T-helper 2 cell treated with Interferon-gamma antibody and Interleukin-4, amounts not matched to agents 5 μg/mL and 100 μg/mL, for 36 hours (primary cell): ENCODE data around the gene PTPN22.

Source experiments
- DNase-seq: peaks from one replicate; pipeline ENCODE4 v3.0.0; 2021; ENCODE audit warnings: low spot score
- H3K27ac Mint-ChIP-seq: one replicate; pipeline ENCODE4 v1.8.0; 2021; ENCODE audit warnings: mild to moderate bottlenecking, mixed read lengths
- H3K27me3 Mint-ChIP-seq: one replicate; pipeline ENCODE4 v1.8.0; 2021; ENCODE audit warnings: low read depth, mixed read lengths
- H3K36me3 Mint-ChIP-seq: one replicate; pipeline ENCODE4 v1.8.0; 2021; ENCODE audit warnings: low read depth, mixed read lengths
- H3K4me1 Mint-ChIP-seq: one replicate; pipeline ENCODE4 v1.8.0; 2021; ENCODE audit warnings: low read depth, mixed read lengths
- H3K4me3 Mint-ChIP-seq: one replicate; pipeline ENCODE4 v1.8.0; 2022; ENCODE audit warnings: mild to moderate bottlenecking, moderate library complexity, mixed read lengths
- H3K9me3 Mint-ChIP-seq: one replicate; pipeline ENCODE4 v1.8.0; 2021; ENCODE audit warnings: mixed read lengths

The PTPN22 gene

GRCh38 chr1:113871597-113872113 is at the start of gene PTPN22:
Gene PTPN22 (minus strand): TSS chr1:113871712.
- DNase-seq = peak; percentile 84
- peaks cover 73% of the 10 kb centered on the region for H3K4me1 Mint-ChIP-seq
- H3K9me3 Mint-ChIP-seq = no peaks in the 10 kb centered on the region
- peak within 1 kb of the TSS; percentile 91 for H3K4me3 Mint-ChIP-seq
- H3K27me3 Mint-ChIP-seq = no peaks in the 10 kb centered on the region
- peaks cover 21% of the 10 kb centered on the region for H3K36me3 Mint-ChIP-seq
- H3K27ac Mint-ChIP-seq = peak within 1 kb of the TSS; percentile 98

DNA sequence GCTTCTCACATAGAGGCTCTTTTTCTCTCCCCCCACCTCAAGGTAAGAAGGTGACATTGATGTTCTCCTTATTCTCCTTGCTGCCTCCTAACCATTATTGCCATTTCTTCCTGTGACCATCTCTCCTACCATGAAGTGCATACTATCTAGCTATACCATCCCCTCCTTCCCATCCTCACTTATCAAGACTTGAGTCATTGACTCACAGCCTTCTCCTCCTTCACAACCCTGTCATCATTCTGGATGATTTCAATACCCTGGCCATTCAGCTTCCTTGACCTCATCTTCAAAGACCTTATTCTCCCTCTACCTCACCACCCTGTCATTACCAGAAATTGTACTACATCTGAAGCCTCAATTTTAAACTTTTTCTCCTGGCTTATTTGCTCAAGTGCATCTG is 46.7 kb upstream of the PTPN22 start:
- Mint-ChIP-seq H3K27ac (no peak overlapping the region), H3K36me3 (peaks cover 8% of the 10 kb centered on the region), H3K4me3 (no peak overlapping the region), H3K9me3 (no peaks in the 10 kb centered on the region), H3K4me1 (peaks cover 3% of the 10 kb centered on the region), H3K27me3 (peaks cover 4% of the 10 kb centered on the region)
- DNase-seq = no peak

DNA sequence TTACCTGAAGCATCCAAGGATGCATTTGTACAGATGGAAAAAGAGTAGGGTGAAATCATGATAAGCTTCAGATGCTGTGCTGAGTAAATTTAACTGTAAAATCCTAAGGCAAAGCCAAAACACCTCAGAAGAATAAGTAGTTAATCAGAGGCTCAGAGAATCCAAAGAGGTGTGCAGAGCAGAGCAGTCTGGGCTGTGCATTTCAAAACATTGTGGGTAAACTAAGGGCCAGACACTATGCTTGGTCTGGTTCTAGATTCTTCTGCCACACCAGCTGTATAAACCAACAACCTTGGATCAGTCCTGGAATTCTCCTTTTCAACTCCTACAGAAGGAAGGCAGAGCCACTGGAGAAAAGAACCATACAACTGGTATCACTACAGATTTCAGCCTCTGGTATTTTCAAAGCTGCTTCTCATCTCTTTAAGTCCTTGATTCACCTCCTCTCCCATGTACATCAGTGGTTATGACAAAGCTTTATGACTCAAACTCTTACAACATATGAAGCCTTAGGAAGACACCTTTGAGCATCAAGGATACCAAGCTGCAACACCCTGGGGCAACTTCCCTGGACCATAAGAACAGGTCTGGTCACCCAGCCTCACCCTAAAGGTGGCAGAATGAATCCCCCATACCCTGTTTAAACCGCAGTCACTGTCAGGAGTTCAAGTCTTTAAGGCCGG is 46.0 kb upstream of the PTPN22 start:
- Mint-ChIP-seq H3K4me1 (peaks cover 3% of the 10 kb centered on the region), H3K4me3 (no peak overlapping the region), H3K36me3 (peaks cover 8% of the 10 kb centered on the region), H3K27ac (no peak overlapping the region), H3K27me3 (peaks cover 1% of the 10 kb centered on the region), H3K9me3 (no peaks in the 10 kb centered on the region)
- DNase-seq = no peak

DNA sequence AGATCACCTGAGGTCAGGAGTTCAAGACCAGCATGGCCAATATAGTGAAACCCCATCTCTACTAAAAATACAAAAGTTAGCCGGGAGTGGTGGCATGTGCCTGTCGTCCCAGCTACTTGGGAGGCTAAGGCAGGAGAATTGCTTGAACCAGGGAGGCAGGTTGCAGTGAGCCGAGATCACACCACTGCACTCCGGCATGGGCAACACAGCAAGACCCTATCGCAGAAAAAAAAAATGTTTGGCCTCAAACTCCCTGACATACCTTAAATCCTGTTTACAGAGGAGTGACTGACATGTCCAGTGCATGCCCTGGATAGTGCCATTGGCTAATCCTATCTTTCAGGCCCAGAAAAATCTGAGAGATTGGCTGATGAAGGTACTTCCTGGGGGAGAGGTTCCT is 45.5 kb upstream of the PTPN22 start:
- no peaks in the 10 kb centered on the region for H3K27me3 Mint-ChIP-seq
- peaks cover 8% of the 10 kb centered on the region for H3K36me3 Mint-ChIP-seq
- no peak overlapping the region for H3K27ac Mint-ChIP-seq
- no peak overlapping the region for H3K4me3 Mint-ChIP-seq
- H3K9me3 Mint-ChIP-seq = no peaks in the 10 kb centered on the region
- peaks cover 3% of the 10 kb centered on the region for H3K4me1 Mint-ChIP-seq
- DNase-seq = no peak

DNA sequence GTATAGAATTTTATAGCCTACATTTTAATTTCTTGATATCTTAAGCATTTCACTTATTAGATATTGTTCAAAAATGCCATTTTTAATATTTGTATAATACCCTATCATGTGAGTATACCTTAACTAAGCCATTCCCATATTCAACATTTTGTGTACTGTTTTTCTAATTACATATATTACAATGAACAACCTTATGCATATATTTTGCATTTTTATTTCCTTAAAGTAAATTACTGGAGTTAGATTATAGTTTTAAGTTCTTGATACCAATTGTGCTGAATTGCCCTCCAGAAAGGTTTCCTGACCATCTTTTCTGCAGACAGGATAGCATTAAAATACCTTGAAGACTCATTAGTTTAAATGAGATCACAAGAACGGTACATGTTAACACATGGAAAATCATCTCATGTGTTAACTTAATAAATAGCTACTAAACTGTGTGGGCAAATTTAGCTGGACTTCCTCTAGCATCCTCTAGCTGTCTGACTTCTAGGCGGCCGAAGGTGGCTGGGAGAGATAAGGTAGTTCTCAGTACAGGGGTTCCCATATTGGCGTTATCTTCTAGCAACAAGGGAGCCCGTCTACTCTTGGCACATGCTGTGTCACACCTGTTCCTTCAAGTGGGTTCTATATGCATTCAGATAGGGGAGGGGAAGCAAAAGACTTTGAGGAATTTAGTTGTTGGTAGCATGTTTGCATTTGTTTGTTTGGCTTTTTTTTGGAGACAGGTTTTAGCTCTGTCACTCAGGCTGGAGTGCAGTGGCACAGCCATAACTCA is 42.6 kb upstream of the PTPN22 start:
- DNase-seq = no peak
- H3K9me3 Mint-ChIP-seq = no peaks in the 10 kb centered on the region
- no peak overlapping the region for H3K27ac Mint-ChIP-seq
- peaks cover 34% of the 10 kb centered on the region for H3K36me3 Mint-ChIP-seq
- H3K27me3 Mint-ChIP-seq = no peaks in the 10 kb centered on the region
- H3K4me1 Mint-ChIP-seq = peaks cover 13% of the 10 kb centered on the region
- no peak overlapping the region for H3K4me3 Mint-ChIP-seq

DNA sequence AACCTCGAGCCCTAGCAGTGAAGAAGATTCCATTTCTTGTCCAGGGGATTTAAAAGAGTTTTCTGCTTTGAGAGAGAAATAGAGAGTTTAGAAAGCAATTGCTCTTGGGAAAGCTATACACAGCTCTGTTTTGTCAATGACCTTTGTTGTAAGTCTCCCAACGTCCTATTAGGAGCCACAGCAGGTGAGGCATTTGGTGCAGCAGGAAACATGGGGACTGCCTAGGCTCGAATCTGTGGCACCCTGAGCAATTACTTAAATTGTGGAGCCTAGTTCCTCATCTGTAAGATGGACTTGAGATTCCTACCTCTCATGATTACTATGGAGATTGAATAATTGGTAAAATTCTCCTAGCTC is 41.8 kb upstream of the PTPN22 start:
- Mint-ChIP-seq H3K27ac (no peak overlapping the region), H3K36me3 (peaks cover 38% of the 10 kb centered on the region), H3K4me1 (peaks cover 16% of the 10 kb centered on the region), H3K9me3 (no peaks in the 10 kb centered on the region), H3K4me3 (no peak overlapping the region), H3K27me3 (no peaks in the 10 kb centered on the region)
- no peak for DNase-seq

- H3K27me3 Mint-ChIP-seq = no peaks in the 10 kb centered on the region
- H3K27ac Mint-ChIP-seq = no peak overlapping the region
- no peak for DNase-seq
- peaks cover 43% of the 10 kb centered on the region for H3K36me3 Mint-ChIP-seq
- H3K9me3 Mint-ChIP-seq = no peaks in the 10 kb centered on the region
- peaks cover 20% of the 10 kb centered on the region for H3K4me1 Mint-ChIP-seq
- H3K4me3 Mint-ChIP-seq = no peak overlapping the region
Observed at GRCh38 chr1:113912594-113913311, 41.2 kb upstream of the PTPN22 start.

DNA sequence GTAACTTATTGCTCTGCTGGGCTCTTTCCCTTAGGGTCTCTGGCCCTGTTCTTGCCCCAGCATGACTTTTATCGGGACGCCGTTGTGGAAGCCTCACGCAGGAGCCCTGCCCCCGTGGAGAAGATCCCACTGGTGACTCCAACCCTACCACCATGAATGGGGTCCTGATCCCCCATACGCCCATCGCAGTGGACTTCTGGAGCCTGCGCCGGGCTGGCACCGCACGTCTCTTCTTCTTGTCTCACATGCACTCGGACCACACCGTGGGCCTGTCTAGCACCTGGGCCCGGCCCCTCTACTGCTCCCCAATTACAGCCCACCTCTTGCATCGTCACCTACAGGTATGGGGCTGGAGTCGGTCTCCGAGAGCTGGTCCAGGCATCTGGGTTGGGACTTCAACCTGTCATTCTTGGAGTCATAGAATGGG is 33.9 kb upstream of the PTPN22 start:
- H3K4me3 Mint-ChIP-seq = peak overlapping the region; percentile 93
- H3K9me3 Mint-ChIP-seq = no peaks in the 10 kb centered on the region
- H3K36me3 Mint-ChIP-seq = peaks cover 50% of the 10 kb centered on the region
- H3K27ac Mint-ChIP-seq = peak overlapping the region; percentile 99
- DNase-seq = peak; percentile 28
- H3K4me1 Mint-ChIP-seq = peaks cover 48% of the 10 kb centered on the region
- no peaks in the 10 kb centered on the region for H3K27me3 Mint-ChIP-seq

DNA sequence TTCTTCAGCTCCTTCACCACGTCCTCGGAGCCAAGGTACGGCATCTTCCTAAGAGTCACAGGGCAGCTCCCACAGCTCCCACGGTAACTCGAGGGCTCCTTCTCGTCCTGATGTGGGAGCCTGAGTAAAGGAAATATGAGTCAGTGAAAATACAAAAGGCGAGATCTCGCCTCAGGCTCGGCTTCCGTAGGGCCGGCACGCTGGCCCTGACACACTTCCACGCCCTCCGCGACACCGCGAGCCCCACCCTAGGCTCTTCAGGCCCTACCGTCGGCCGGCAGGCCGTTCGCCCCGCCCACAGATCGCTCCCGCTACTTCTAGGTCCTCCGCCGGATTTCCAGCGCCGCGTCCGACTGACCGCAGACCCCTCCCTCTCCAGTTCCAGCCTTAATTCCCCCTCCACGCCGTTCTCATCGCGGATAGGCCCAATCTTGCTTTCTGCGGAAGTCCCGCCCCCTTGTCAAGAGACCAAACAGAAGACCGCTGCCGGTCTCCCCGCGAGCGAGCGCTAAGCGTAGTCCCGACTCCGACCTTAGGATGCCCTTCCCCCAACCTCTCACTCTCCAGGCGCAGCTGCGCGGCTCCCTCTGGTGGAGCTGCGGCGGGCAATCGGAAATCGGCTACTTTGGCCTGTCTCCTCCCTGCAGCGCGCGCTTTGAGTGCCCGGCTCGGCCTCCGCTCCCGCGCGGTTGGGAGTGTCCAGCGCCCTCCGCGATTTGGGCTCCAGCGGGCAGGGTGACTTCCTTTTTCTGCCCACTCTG is 33.3 kb upstream of the PTPN22 start, which contains the start of the genes AP4B1 and DCLRE1B:
AP4B1 (minus strand) TSS at position 126 of the 761 bp plus-strand sequence; CDS start at position 44, 82 bp downstream.
DCLRE1B (plus strand) TSS at position 653 of the 761 bp plus-strand sequence. CDS start 261 bp downstream, outside the sequence.
- peak; percentile 99 for DNase-seq
- H3K27me3 Mint-ChIP-seq = no peaks in the 10 kb centered on the region
- H3K4me1 Mint-ChIP-seq = peaks cover 47% of the 10 kb centered on the region
- H3K4me3 Mint-ChIP-seq = peak within 1 kb of the TSS; percentile 93
- H3K36me3 Mint-ChIP-seq = peaks cover 49% of the 10 kb centered on the region
- H3K27ac Mint-ChIP-seq = peak within 1 kb of the TSS; percentile 99
- H3K9me3 Mint-ChIP-seq = no peaks in the 10 kb centered on the region

GRCh38 chr1:113904293-113904673 is 32.8 kb upstream of the PTPN22 start:
- H3K36me3 Mint-ChIP-seq = peaks cover 51% of the 10 kb centered on the region
- H3K4me3 Mint-ChIP-seq = peak overlapping the region; percentile 93
- peak overlapping the region; percentile 99 for H3K27ac Mint-ChIP-seq
- no peak for DNase-seq
- peaks cover 50% of the 10 kb centered on the region for H3K4me1 Mint-ChIP-seq
- H3K9me3 Mint-ChIP-seq = no peaks in the 10 kb centered on the region
- H3K27me3 Mint-ChIP-seq = no peaks in the 10 kb centered on the region

DNA sequence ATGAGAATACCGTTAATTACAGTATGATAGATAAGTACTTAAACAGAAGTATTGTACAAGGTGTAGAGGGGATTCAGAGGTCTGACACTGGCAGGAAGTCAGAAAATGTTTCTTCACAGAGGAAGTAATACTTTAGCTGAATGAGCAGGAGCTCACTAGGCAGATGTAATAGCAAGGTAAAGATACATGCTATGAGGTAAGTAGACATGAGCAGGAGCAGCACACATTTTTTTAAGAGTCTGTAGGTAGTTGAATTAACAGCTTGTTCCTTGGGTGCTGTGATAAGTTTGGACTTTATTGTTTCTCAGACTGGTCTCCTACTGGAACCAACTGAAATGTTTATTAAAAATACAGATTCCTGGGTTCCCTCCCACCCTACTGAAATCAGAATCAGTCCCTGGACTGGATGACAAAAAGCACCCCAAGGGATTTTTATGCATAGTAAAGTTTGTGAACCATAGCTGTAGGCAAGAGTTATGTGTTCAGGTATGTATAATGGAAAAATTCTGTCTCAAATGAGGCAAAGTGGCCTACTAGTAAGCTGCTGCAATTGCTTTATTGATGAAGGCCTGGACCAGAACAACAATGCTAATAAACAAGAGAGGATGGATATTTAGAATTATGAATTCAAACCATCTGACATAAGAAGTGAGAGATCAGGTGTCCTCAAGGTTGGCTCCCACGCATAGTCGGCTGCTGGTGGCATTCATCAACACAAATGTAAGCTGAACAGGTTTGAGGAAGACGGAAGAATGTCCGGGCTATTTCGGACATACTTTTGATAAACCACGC is 32.2 kb upstream of the PTPN22 start:
- Mint-ChIP-seq H3K27me3 (no peaks in the 10 kb centered on the region), H3K4me1 (peaks cover 53% of the 10 kb centered on the region), H3K9me3 (no peaks in the 10 kb centered on the region), H3K27ac (peak overlapping the region; percentile 99), H3K36me3 (peaks cover 54% of the 10 kb centered on the region), H3K4me3 (peak overlapping the region; percentile 93)
- DNase-seq = no peak

DNA sequence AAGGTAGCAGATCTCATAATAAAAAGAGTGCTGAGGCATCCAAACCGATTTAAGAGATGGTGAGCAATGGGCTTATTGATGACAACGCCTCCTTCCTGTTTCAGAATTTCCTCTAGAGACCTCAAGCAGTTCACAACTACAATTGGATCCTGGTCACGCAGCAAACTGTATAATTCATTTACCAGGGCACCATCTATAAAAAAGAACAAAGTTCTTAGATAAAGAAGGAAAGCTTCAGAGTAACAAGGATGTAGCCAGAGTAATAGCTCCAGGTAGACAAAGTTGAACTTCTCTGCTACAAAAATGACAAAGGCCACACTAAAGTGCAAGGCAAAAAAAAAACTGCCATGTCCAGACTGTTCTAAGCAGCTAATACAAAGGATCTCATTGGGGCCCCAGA is 29.7 kb upstream of the PTPN22 start:
- Mint-ChIP-seq H3K4me3 (peak overlapping the region; percentile 10), H3K36me3 (peaks cover 61% of the 10 kb centered on the region), H3K9me3 (no peaks in the 10 kb centered on the region), H3K4me1 (peaks cover 49% of the 10 kb centered on the region), H3K27me3 (no peaks in the 10 kb centered on the region), H3K27ac (peak overlapping the region; percentile 14)
- DNase-seq = no peak

DNA sequence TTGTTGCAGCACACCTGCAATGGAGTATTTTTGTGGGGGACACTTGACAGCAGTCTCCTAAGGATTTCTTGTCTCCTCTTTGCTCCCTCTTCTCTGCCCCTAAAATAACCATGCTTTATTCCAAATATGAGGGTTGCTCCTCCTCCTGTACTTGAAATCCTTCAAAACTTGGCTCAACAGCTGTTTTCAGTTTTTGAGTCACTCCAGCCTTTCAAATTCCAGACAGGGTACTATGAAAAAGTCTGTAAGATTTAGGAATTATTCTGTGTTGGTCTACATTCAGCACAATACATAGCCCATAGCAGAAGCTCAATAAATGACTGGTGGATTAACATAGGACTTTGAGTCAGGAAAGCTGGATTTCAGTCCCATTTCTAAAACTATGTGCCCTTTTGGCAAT is 27.6 kb upstream of the PTPN22 start:
- no peak overlapping the region for H3K4me3 Mint-ChIP-seq
- DNase-seq = no peak
- H3K36me3 Mint-ChIP-seq = peaks cover 74% of the 10 kb centered on the region
- no peaks in the 10 kb centered on the region for H3K9me3 Mint-ChIP-seq
- peaks cover 49% of the 10 kb centered on the region for H3K4me1 Mint-ChIP-seq
- no peak overlapping the region for H3K27ac Mint-ChIP-seq
- no peaks in the 10 kb centered on the region for H3K27me3 Mint-ChIP-seq
